ENCODE results near the gene SWT1.

DNA sequence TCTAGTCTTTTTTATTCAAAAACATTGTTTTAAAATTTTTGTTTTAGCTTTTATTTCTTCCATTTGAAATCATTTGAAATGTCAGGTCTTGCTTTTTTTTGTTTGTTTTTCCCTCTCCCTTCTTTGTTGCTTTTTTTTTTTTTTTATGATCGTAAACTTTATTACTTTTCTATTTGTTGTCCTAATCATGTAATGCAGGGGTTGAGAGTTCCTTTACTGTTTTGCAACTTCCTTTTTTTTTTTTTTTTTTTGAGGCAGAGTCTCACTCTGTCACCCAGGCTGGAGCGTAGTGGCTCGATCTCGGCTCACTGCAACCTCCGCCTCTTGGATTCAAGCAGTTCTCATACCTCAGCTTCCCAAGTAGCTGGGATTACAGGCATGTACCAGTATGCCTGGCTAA lies 135.3 kb downstream of the SWT1 start:
- TF ChIP-seq CTCF (IDR thresholded peaks at IDR 0.05; ENCODE audit: insufficient read depth, low read length) (no peak), POLR2AphosphoS5 (IDR thresholded peaks at IDR 0.05; ENCODE audit: low read depth) (no peak), GABPA (IDR thresholded peaks at IDR 0.05; ENCODE audit: low read depth) (no peak), SPI1 (IDR thresholded peaks at IDR 0.05; ENCODE audit: borderline replicate concordance, low read depth) (peak; percentile 59; the same call in 1 of the 2 replicates)
- TF ChIP-seq, protein P1, sequence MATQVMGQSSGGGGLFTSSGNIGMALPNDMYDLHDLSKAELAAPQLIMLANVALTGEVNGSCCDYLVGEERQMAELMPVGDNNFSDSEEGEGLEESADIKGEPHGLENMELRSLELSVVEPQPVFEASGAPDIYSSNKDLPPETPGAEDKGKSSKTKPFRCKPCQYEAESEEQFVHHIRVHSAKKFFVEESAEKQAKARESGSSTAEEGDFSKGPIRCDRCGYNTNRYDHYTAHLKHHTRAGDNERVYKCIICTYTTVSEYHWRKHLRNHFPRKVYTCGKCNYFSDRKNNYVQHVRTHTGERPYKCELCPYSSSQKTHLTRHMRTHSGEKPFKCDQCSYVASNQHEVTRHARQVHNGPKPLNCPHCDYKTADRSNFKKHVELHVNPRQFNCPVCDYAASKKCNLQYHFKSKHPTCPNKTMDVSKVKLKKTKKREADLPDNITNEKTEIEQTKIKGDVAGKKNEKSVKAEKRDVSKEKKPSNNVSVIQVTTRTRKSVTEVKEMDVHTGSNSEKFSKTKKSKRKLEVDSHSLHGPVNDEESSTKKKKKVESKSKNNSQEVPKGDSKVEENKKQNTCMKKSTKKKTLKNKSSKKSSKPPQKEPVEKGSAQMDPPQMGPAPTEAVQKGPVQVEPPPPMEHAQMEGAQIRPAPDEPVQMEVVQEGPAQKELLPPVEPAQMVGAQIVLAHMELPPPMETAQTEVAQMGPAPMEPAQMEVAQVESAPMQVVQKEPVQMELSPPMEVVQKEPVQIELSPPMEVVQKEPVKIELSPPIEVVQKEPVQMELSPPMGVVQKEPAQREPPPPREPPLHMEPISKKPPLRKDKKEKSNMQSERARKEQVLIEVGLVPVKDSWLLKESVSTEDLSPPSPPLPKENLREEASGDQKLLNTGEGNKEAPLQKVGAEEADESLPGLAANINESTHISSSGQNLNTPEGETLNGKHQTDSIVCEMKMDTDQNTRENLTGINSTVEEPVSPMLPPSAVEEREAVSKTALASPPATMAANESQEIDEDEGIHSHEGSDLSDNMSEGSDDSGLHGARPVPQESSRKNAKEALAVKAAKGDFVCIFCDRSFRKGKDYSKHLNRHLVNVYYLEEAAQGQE (IDR thresholded peaks at IDR 0.05; ENCODE audit: insufficient replicate concordance, low read depth), result no peak
